T-helper 2 cell treated with Interferon-gamma antibody and Interleukin-4, amounts not matched to agents 100 ng/mL and 5 ng/mL, for 36 hours (primary cell): Measurements from ENCODE around the gene DPYSL4. TPM values are rescaled to one million over a fixed set of nuclear protein-coding genes. Genes with fewer than 3 reads are reported as not detected.

Experiments
- intact Hi-C: fragments of 100-400 bp; cut with micrococcal nuclease; formaldehyde crosslinking; loops from one replicate; pipeline ENCODE4 v1.15.1; 2023
- total RNA-seq: library from RNA; stranded (reverse); gene quantifications from 2 replicates; pipeline ENCODE4 v1.2.3, GENCODE V29; 2022

DPYSL4 gene
- 11.1 and 11.8 TPM in 2 replicates for total RNA-seq

DNA sequence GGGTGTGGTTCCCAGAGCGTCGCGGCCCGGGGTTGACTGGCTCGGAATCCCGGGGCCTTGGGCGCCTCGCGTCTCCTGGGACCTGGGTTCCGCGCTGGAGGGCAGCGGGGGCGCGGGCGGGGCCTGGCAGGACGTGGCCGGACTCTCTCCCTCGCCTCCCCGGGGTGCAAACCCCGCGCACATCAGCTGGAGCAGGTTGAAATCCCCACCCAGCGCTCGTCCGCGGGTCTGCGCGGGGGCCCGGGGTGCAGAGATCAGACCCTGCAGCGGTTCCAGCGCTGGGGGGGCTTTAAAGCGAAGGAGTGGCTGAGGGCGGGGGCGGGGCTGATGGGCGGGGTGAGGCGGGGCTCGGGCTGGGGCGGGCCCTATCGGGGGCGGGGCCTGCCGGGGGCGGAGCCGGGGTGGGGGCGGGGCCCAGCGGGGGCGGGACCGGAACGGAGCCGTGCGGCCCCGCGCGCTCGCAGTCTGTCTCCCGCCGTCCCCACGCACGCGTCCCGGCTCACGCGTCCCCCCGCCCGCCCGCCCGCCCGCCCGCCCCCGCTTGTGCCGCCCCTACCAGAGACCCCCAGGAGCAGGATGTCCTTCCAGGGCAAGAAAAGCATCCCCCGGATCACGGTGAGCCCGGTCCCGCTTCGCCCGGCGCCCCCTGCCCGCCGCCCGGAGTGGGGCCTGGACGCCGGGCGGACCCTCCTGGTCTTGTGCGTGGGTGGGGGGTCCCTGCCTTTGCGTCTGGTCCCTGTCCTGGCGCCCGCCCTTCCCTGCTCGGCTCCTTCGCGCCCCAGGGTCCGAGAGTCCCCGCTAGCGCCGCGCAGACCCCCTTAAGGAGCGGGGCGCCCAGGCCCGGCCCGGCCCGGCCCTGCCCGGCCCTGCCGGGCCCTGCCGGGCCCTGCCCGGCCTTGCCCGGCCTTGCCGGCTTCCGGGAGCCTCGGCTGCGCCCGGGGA is at the start of gene DPYSL4:
TSS of gene DPYSL4 (plus strand) at position 461 of the 942 bp plus-strand sequence. CDS start at position 577, 116 bp downstream.
- intact Hi-C loops = loop anchor here (1.0 to 5.0 kb wide), 4 partner anchors 28 to 351 kb away; partner anchors contain the start of genes INPP5A and STK32C

DNA sequence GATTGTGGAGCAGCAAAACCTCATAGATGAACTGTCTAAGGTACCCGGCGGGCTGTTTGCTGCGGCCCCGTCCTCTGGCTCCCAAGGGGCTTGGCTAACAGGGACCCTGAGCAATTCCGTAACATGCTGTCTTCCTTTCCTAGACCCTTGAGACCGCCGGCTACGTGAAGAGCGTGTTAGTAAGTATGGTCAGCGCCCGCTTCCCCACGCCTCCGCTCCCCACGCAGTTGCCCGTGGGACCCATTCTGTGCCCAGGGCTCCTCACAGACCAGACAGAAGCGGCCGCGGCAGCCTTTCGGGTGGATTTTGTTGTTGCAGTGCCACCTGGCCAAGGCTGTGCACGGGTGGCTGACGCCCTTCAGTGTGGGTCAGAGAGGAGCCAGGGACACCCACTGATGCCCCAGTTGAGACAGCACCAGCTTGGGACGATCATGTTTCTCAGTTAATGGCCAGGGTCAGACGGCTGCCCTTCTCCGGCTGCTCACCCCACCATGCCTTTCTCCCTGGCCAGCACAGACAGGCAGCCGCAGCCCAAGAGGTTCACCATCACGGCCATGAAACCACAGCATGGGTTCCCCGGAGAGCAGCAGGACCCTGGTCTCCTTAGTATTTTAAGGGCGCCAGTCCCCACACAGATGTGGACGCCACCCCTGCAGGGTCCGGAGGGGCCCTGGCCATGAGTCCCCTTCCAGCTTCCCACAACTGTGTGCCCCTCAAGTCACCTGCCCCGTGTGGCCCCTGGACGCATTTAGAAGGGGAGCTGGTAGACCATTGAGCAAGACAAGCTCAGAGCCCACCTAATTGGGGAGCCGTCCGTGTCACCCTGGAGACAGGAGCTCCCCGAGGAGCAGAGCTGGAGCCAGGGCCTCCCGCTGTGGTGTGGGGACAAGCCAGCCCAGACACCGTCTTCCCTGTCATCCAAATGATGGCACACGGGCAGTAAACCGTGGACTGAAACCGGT is 49.4 kb upstream of the DPYSL4 start:
- intact Hi-C loops = no loop called here

GRCh38 chr10:132138133-132138532 is 48.6 kb upstream of the DPYSL4 start:
- intact Hi-C loops = no loop called here

DNA sequence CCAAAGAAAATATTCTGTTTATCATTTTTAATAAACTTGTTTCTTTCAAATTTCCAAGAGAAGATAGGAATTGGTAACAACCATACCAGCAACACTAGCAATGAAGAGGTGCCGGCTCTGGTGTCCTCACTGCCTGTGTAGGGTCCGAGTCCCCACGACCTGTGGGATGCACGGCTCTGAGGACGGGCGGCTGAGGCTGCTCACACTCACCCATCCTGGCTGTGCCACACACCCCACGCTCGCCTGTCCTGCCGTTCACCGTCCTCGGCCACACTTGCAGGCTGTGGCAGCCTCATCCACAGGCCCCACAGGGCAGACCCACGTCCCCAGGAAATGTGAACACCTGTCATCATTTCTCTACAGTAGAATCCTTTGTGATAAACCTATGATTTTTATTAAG is 48.2 kb upstream of the DPYSL4 start:
- intact Hi-C loops = no loop called here

- intact Hi-C loops = no loop called here
Measured at GRCh38 chr10:132139526-132139925, 47.2 kb upstream of the DPYSL4 start.

GRCh38 chr10:132140167-132140925 is 46.4 kb upstream of the DPYSL4 start:
- intact Hi-C loops = loop anchor here (5.0 kb wide), 1 partner anchor 47 kb away; the partner anchor contains the start of gene DPYSL4

- intact Hi-C loops = loop anchor here (5.0 kb wide), 1 partner anchor 46 kb away; the partner anchor contains the start of gene DPYSL4
Measured at GRCh38 chr10:132141076-132141475, 45.7 kb upstream of the DPYSL4 start.

DNA sequence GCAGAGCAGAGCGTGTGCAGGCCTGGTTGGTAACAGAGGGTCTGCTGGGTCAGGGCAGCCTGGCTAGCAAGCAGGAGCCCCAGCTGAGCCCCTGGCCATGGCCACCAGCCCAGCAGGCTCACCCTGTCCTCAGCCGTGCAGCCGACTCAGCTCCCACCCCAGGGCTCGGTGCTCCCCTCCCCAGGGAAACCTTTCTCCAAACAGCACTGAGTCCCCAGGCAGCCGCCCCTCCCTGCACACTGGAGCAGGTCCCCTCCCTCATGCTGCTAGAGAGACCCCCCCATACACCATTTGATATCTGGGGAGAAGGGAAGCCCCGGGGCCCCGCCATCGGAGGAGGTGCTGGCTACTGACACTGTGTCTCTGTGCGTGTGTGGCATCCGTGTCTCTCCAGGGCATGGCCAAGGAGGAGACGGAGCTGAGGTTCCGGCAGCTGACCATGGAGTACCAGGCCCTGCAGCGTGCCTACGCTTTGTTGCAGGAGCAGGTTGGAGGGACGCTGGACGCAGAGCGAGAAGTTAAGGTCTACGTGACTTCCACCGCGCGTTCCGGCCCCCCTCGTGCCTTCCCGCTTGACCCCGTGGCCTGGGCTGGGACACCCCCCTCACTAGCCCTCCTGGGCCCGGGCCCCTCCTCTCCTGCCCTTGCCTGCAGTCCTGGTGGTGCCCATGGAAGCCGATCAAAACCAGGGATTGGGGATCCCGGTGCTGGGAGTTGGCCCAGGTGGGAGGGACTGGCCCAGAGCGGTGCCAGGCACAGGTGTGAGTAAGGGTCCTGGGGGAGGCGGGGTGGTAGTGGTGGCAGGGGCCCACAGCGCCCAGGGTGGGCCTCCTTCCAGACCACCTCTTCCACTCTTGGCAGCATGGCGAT is 45.0 kb upstream of the DPYSL4 start:
- intact Hi-C loops = loop anchor here (5.0 kb wide), 1 partner anchor 46 kb away; the partner anchor contains the start of gene DPYSL4

- intact Hi-C loops = loop anchor here (5.0 kb wide), 1 partner anchor 45 kb away; the partner anchor contains the start of gene DPYSL4
Measured at GRCh38 chr10:132142396-132143161, 44.2 kb upstream of the DPYSL4 start.

GRCh38 chr10:132143162-132143561 is 43.6 kb upstream of the DPYSL4 start:
- intact Hi-C loops = loop anchor here (5.0 kb wide), 1 partner anchor 44 kb away; the partner anchor contains the start of gene DPYSL4

DNA sequence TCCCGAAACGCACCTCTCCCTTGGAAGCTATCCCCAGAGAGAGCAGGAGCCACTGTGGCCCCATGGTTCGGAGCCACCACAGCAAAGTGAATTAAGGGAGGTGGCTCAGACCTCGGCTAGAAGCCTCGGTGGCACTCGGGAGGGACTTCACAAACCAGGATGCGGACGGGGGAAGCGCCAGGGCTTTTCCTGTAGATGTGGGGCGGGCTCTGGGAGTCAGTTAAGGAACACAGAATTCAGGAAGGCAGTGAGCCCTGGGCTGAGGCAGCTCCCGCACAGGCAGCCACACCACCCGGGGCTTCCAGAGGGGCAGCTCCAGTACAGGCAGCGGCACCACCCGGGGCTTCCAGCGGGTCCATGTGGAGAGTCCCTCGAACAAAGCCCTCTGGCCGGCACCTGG is 42.7 kb upstream of the DPYSL4 start:
- intact Hi-C loops = loop anchor here (5.0 kb wide), 1 partner anchor 43 kb away; the partner anchor contains the start of gene DPYSL4

DNA sequence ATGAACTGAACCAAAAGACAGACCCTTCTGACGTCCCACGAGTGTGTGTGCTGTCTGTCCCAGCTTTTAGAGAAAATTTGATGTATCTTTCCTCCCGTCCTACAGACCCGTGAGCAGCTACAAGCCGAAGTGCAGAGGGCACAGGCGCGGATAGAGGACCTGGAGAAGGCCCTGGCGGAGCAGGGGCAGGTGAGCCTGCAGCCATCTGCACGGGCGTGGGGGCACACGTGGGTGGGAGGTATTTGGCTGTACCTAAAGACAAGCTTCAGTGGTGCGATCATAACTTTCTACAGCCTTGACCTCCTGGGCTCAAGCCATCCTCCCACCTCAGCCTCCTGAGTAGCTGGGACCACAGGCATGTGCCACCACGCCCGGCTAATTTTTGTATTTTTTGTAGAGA is 41.7 kb upstream of the DPYSL4 start:
- intact Hi-C loops = no loop called here

DNA sequence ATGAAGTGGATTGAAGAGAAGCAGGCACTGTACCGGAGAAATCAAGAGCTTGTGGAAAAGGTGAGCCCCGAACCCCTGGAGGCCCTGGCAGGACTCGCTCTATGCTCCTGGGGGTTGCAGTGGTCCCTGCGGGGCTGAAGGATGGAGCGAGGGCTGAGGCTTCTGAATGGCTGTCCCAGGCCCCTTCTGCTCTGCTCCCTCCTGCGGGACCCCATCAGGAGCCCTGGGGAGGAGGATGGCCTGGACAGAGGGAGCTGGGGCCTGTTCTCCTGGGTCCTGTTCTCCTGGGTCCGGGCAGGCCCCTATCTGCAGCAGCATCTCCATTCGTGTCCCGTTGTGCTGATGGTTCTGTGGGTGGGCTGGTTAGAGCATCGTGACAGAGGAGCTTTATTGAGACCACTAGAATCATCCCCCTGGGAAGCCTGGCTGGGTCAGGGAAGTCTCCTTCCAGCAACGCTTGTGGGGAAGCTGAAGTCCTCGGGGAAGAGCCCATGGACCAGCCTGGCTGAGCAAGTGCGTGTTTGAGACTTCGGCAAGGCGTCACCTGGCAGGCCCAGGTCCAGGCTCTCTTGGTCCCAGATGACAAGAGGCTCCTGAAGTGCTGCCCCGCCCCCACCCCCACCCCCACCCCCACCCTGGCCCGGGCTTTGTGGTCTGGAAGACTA is 41.1 kb upstream of the DPYSL4 start:
- intact Hi-C loops = no loop called here

DNA sequence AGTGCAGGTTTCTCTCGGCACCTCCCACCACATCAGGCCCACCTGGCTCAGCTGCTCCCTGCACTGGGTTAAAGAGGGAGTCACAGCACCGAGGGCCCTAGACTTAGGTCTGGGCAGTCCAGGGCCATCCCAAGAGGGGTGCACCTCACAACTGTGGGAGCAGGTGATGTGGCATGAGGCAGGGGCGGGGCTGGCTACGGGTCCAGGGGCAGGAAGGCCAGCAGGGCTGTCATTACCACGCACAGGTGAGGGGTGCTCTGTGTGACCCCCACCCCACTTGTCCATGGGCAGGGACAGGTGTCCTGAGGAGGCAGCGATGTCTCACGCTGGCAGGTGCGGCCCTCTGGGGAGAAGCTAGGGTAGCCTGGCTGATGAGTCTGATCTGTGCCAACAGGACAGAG is 40.5 kb upstream of the DPYSL4 start:
- intact Hi-C loops = no loop called here

DNA sequence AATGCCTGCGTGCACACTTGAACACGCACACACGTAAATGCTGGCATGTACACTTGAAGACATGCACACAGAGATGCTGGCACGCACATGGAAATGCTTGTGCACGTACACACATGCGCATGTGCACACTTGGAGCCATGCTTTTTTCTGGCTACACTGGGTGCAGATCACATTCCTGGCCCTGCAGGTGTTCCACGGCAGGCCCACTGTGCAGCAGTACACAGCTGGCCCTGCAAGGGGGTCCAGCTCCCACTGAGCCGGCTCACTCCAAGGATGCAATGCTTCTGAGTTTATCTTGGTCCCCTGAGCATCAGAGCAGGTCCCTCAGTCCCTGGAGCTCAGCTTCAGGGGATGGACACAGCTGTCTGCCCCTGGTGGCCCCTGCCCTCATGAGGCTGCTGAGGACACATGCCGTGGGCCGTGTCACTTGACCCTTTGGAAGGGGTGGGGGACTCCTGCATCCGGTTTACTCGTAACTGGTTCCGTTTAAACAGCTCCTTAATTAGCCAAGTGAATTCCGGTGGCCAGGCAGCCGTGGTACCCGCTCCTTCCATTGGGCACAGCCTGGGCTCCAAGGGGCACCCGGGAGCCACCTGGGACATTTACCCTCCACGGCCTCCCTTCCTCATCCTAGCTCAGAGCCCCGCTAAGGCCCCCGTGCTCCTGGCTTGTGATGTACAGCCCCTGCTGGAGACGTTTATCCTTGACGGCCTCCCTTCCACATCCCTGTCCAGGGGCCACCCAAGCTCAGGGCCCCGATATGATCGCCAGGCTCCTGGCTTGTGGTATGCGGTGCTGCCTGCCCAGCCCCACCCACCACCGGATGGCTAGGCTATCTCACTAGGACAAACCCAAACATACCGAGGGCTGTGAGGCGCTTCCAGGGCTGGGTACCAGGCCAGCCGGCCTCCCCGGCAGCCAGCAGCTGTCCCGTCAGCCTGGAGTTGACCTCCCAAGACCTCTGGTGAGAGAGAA is 39.5 kb upstream of the DPYSL4 start:
- intact Hi-C loops = no loop called here

DNA sequence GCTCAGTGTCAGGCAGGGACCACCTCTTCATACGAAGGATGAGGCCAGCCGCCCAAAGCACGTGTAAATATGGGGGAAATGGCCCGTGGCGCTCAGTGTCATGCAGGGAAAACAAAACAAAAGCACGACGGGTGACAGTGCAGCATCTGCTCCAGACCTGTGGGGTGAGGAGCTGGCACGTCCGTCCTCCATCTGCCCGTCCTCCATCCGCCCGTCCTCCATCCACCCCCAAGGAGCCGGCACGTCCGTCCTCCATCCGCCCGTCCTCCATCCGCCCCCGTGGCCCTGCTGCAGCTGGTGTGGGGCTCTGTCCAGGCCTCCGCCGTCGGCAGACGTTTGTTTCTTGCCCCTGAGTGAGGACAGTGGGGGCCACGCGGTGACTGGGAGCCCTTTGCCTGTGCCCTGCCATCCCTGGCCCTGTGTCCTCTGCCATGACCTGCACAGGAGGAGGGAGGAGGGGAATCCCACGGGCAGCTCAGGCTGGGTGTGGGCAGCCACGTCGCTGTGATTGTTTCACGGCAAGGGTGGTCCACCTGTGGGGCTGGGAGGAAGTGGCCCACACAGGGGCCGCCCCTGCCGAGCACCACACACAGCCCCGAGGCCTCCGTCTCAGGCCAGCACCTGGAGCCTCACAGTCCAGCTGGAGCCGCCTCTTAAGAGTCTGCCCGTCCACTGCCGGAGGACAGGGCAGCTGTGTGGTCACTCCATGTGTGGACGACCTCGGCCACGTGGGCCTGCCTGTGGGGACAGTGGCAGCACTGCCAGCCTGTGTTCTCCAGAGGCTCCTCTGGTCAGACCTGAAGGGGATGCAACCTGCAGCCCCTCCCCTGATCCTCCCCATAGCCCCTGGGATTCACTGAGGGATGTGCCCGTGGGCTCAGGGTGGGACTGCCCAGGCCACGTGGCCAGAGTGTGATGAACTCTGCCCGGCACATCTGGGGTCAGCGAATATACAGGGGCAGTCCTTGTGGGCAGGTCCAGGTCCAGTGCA is 38.2 kb upstream of the DPYSL4 start:
- intact Hi-C loops = no loop called here
